ENCODE results near the gene CACNG3.

GRCh38 chr16:24253192-24253591 lies 2.9 kb upstream of the CACNG3 start:
- TF ChIP-seq, protein P1, sequence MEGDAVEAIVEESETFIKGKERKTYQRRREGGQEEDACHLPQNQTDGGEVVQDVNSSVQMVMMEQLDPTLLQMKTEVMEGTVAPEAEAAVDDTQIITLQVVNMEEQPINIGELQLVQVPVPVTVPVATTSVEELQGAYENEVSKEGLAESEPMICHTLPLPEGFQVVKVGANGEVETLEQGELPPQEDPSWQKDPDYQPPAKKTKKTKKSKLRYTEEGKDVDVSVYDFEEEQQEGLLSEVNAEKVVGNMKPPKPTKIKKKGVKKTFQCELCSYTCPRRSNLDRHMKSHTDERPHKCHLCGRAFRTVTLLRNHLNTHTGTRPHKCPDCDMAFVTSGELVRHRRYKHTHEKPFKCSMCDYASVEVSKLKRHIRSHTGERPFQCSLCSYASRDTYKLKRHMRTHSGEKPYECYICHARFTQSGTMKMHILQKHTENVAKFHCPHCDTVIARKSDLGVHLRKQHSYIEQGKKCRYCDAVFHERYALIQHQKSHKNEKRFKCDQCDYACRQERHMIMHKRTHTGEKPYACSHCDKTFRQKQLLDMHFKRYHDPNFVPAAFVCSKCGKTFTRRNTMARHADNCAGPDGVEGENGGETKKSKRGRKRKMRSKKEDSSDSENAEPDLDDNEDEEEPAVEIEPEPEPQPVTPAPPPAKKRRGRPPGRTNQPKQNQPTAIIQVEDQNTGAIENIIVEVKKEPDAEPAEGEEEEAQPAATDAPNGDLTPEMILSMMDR (IDR thresholded peaks at IDR 0.05; ENCODE audit: low read depth, low read length), result peak; percentile 67
- TF ChIP-seq POLR2A (IDR thresholded peaks at IDR 0.05; ENCODE audit: extremely low read depth, insufficient read length), result no peak
- TF ChIP-seq, protein P2, sequence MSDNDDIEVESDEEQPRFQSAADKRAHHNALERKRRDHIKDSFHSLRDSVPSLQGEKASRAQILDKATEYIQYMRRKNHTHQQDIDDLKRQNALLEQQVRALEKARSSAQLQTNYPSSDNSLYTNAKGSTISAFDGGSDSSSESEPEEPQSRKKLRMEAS (IDR thresholded peaks at IDR 0.05; ENCODE audit: low read depth, low read length), result no peak

All from NB4 (cell line).